ENCODE data around the gene PHF2. TPM values are rescaled to one million over a fixed set of nuclear protein-coding genes. Genes with fewer than 3 reads are reported as not detected.

Gene PHF2
- total RNA-seq, 1 experiment from 2014 or later = 6.3 TPM

DNA sequence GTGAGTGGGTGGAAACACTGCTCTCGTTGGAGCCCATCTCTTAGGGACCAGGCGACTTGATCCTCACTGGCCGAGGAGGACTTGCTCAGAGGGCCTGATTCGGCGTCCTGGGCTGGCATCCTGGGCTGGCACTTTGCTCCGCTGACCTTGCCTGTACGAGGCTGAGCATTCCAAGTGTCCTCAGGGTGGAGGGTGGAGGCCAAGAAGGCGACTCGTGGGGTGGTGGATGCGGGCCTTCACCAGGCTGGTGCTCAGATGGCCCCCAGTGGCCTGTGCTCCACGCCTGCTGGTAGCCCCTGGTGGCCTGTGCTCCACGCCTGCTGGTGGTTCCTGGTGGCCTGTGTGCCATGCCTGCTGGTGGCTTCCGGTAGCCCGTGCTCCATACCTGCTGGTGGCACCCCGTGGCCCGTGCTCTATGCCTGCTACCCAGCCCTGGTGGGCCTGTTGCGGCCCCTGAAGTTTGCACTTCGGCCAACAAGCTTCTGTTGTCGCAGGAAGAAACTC is 42.9 kb downstream of the PHF2 start:
- DNase-seq (ENCODE audit: low spot score) = no peak
- in situ Hi-C loops (cut with HindIII; ENCODE audit: low sequenced_read_pairs) = no loop called here

DNA sequence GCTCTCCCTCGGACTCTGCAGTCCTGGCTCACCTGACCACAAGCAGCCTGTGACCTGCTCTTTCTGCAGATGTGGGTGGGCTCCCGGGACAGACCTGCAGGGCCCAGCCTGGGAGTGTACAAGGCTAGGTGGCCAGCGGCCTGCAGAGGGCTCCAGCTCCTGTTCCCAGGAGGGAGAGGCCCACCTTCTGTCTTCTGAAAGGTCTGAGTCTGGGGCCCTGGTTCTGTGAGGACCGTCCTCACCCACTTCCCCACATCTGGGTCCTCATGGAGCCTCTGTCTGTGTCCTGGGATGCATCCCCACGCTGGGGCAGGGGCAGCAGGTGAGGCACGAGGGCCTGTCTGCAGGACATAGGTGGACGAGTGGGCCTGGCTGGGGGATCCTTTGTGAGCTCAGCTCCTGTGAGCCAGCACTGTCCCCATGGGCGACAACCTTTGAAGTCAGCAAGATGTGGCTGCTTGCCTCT is 43.7 kb downstream of the PHF2 start:
- in situ Hi-C loops (cut with HindIII; ENCODE audit: low sequenced_read_pairs) = no loop called here
- DNase-seq (ENCODE audit: low spot score) = no peak

DNA sequence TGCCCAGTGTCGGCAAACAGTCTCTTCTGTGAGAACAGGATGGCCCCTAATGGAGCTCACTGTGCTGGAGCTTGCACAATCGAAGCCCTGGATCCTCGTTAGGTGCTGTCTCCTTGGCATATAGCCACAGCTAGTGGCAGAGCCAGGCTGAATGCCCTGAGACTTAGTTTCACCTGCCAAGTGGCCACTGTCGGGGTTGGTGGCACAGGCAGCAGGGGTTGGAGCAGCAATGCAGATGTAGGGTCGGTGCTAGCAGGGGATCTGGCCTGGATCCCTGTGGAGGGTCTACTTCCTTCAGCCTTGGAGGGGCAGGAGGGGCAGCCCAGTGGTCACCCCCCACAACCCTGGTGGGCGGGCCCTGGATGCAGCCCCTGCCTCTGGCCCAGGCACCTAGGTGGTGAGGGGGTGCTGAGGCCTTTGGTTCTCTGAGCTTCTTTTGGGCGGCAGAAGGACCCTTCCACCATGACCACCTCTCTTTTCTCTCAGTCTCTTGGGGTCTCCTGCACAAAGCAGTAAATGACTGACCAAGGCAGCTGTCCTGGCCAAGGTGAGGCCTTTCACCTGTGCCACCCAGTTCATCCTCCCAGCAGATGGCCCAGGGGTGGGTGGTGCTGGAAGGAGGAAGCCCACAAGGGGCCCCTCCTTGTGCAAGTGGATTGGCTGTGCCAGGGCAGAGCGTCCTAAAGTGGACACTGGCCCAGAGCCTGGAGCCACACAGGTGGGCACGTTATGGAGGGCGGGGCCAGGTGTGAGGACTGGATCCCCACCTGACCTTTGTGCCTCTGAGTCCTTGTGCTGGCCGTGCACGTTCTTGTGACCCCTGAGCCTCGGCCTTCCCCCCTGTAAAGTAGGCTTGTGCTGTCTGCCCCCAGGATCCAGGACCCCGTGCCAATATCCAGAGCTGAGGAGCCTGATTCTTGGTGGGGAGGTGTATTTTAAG is 44.8 kb downstream of the PHF2 start:
- in situ Hi-C loops (cut with HindIII; ENCODE audit: low sequenced_read_pairs) = no loop called here
- DNase-seq (ENCODE audit: low spot score) = peak; percentile 82

DNA sequence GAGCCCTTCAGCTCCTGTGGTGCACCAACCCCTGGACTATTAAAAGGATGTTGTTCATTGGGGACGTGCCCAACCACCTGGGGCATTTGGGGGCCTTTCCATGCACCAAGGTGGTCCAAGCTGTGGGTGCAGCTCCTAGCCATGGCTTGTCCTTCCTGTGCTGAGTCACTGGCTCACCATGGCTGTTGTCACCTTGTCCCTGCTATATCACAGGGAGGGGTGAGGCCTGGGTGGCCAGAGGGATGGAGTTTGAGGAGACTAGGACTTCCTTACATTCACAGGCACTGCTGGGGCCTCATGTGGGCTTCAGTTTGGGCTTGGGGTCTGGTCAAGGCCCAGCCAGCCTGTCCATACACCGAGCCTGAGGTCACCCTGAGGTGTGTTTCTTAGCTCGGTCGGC is 45.5 kb downstream of the PHF2 start:
- DNase-seq (ENCODE audit: low spot score) = no peak
- in situ Hi-C loops (cut with HindIII; ENCODE audit: low sequenced_read_pairs) = no loop called here

DNA sequence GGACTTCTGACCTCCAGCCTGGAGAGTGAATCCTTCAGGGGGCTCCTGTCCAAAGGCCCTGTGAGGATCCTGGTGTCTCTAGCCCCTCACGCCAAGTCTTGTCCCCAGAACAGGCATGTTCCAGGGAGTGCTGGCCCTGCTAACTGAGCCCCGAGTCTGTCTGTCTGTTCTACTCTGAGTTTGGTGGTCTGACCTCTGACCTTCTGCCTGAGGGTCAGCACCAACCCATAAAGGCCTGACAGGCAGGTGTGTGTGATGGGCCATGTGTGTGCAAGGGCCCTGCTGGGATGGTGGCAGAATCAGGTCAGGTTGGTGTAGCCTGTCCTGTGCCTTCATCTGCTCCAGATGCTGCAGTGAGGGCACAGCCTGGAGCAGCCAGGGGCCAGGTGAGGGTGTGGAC is 46.3 kb downstream of the PHF2 start:
- no peak for DNase-seq (ENCODE audit: low spot score)
- in situ Hi-C loops (cut with HindIII; ENCODE audit: low sequenced_read_pairs) = no loop called here

DNA sequence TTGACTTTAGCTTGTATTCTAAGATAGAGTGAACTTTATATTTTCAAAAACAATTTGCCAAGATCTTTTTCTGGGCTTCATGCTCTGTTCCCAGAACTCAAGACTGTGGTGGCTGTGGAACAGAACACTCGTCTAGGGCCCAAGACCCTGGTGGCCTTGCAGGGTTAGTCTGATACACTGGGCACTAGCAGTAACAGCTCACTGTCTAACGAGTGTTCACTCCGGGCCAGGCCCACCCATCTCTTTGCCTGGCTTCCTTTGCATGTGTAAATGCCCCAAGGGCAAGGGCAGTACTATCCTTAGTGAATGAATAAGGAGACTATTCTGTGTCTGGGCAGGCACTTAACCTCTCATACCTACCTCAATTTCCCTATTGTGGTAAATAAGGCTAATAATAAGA is 47.4 kb downstream of the PHF2 start:
- in situ Hi-C loops (cut with HindIII; ENCODE audit: low sequenced_read_pairs) = no loop called here

DNA sequence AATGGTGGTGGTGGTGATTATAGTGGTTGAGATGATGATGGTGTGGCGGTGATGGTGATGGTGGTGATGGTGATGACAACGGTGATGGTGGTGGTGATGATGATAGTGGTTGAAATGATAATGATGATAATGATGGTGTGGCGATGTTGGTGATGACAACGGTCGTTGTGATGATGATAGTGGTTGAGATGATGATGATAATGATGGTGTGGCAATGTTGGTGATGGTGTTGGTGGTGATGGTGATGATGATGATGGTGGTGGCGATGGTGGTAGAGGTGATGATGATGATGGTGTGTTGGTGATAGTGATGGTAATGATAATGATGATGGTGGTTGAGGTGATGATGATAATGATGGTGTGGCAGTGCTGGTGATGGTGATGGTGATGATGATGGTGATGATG is 48.0 kb downstream of the PHF2 start:
- in situ Hi-C loops (cut with HindIII; ENCODE audit: low sequenced_read_pairs) = no loop called here
- DNase-seq (ENCODE audit: low spot score) = no peak

More for the DNA sequence above, 47.4 kb downstream of the PHF2 start:
- DNase-seq (ENCODE audit: low spot score) = no peak

DNA sequence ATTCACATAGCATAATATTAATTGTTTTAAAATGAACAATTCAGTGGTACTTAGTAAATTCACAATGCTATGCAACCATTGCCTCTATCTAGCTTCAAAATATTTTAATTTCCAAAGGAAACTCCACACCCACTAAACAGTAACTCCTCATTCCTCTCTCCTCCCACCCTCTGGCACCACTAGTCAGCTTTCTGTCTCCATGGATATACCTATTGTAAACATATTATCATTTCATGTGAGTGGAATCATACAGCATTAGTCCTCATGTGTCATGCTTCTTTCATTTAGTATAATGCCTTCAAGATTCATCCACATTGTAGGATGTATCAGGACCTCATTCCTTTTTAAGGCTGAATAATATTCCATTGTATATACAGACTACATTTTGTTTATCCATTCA is 48.6 kb downstream of the PHF2 start:
- in situ Hi-C loops (cut with HindIII; ENCODE audit: low sequenced_read_pairs) = no loop called here
- no peak for DNase-seq (ENCODE audit: low spot score)

DNA sequence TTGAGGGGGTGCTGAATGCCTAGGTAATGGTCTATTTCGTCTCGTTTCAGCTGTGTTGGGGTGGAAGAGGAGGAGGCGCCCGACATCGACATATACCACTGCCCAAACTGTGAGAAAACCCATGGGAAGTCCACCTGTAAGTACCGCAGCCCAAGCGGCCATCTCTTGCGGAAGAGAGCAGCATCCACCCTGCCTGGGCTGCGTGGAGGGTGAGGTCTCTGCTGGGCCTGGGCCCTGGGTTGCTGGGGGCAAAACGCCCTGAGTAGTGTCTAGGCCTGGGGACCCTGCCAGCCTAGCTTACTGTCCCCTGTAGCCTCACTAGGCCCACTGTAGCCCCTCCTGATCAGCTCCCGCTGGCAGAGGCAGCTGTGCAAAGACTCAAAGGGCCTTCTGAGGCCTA is 53.5 kb downstream of the PHF2 start:
- in situ Hi-C loops (cut with HindIII; ENCODE audit: low sequenced_read_pairs) = no loop called here
- no peak for DNase-seq (ENCODE audit: low spot score)

DNA sequence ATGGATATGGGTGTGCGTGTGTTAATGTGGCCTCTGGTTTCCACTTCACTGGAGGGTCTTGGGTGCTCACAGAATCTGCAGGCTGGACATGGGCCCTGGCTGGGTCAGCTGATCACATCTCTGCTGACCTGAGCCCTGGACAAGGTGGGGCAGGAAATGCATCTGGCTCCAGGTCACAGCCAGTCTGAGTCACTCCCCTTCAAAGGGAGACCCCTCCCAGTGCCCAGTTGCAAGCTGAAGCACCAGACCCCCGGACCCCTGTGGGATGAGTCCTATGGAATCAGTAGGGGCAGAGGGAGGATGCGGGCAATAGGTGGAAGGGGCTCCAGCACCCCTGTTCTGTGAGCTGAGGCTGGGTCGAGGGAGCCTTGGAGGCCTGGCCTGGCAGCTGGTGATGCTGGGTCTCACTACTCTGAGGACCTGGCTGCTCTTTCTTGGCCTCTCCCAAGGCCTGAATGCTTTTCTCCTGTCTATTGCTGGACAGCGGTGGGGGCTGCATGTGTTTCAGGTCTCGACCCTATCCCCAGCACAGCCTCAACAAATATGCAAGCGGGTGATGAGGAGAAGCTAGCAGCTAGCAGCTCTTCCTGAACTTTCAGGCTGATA is 54.5 kb downstream of the PHF2 start:
- no peak for DNase-seq (ENCODE audit: low spot score)
- in situ Hi-C loops (cut with HindIII; ENCODE audit: low sequenced_read_pairs) = no loop called here

DNA sequence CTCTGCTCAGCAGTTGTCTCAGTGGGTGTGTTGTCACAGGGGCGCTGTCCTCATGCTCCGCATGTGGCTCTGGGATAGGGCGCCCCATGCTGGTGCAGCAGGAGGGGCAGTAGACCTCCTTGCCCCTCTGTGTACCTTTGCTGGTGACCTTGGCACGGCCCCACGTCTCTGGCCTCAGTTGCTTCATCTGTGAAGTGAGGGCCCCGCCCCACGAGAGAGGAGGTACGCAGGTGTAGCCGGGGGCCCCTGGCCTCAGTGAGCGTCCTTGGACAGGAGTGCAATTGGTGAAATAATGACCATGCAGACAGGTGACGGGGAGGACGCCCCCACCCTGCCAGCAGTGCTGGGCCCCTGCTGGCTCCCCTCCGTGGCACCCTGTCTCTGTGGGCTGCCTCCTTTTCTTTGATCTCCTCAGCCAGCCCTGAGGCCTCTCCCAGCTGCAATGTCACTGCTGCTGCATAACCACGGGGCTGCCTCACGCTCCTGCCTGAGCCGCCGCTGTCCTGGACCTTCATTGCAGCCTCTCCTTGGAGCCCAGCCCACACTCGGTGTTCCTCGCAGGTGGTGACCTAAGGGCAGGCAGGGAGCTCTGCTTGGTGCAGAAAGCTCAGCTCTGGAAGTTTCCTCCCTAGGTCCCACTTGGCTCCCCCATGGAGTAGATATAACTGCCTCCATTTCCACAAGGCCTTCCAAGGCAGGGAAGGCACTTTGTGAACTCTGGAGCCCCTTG is 57.3 kb downstream of the PHF2 start:
- peak; percentile 12 for DNase-seq (ENCODE audit: low spot score)
- in situ Hi-C loops (cut with HindIII; ENCODE audit: low sequenced_read_pairs) = no loop called here

DNA sequence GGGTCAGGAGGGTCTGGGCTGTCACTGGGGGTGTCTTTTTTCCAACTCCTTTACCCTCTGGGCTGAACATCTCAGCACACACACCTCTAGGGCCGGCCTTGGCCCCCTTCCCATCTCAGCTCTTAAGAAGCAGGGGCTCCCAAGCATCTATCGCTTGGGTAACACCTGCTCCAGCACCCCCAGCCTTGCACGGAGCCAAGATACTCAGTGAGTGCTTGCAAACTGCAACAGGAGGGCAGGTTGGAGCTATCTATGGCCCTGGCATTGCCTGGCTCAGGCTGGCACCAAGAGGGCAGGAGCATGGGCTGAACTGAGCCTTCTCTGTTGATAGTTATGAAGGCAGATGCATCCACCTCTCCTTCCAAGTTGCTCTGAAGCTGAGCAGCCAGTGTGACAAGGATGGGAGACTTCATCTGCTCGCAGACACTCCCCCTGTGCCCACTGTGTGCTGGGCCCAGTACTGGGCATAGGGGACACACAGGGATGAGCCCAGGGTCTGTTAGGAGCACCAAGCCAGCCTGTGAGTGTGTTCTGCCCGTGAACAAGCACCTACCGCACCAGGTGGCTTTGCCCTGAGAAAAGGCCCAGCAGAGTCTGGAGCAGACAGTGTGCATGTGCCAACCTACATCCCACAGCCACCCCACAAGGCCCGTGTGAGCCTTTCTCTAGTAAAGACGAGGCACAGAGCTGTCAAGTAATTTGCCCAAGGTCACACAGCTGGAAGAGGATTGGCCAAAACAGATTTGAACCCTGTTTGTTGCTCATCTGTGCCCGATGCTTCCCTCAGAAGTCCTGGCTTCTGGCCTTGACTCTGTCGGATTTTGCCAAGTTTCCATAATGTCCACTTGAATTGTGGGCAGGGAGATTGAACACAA is 58.2 kb downstream of the PHF2 start:
- DNase-seq (ENCODE audit: low spot score) = peak; percentile 63

DNA sequence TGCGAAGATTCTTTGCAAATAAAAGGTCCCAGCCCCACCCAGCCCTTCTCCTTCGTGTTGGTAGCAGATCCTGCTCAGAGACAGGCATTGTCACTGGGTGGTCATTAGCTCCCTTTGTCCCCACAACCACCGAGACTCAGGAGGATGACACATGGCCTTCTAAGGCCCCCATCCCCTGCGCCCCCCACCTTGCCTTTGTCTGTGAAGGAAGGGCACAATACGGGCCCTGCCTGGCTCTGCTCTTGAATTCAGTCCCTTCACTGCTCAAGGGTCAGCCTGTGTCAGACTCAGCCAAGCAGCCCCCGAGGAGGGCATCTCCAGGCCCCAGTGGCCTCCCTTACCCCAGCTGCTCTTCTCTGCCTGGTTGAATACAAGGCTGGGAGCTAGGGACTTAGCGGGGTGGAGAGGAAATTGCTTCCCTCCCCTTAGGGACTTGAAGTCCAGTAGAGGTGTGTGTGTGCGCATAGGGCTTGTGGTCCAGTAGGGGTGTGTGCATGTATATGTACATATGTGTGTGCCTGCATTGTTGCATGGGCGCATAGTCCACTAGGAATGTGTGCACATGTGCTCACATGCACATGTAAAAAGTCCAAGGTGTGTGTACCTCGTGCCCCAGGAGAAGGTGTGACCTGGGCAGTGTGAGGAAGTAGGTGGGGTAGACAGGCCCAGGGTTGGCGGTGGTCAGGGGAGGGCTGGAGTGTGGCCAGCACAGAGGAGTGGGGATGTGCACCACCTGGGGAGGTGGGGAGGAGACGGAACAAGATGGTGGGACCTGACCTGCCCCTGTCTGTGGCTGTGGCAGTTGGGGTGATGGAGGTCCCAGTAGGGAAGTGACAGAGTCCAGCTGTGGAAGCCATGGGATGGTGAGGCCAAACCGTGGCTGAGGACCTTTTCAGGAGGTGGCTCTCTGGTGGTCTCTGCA is 59.1 kb downstream of the PHF2 start:
- in situ Hi-C loops (cut with HindIII; ENCODE audit: low sequenced_read_pairs) = no loop called here
- DNase-seq (ENCODE audit: low spot score) = no peak

More for the DNA sequence above, 58.2 kb downstream of the PHF2 start:
- in situ Hi-C loops (cut with HindIII; ENCODE audit: low sequenced_read_pairs) = no loop called here

DNA sequence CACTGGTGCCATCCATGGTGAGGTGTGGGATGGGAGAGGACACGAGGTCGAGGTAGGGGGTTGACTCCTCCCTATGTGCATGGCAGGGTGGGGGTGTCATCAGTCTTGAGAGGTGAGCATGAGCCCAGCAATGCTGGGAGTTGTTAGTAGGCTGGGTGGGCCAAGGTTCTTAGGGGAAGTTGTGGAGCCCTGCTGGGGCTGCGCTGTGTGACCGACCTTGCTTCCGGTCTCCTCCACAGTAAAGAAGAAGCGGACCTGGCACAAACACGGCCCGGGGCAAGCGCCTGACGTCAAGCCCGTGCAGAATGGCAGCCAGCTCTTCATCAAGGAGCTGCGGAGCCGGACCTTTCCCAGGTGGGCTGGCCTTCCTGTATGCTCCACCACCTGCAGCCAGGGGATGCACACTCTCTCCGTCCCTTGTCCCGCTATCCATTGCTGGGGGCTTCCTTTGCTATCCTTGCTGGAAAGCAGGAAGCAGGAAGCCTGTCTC is 59.8 kb downstream of the PHF2 start:
- DNase-seq (ENCODE audit: low spot score) = no peak
- in situ Hi-C loops (cut with HindIII; ENCODE audit: low sequenced_read_pairs) = no loop called here

DNA sequence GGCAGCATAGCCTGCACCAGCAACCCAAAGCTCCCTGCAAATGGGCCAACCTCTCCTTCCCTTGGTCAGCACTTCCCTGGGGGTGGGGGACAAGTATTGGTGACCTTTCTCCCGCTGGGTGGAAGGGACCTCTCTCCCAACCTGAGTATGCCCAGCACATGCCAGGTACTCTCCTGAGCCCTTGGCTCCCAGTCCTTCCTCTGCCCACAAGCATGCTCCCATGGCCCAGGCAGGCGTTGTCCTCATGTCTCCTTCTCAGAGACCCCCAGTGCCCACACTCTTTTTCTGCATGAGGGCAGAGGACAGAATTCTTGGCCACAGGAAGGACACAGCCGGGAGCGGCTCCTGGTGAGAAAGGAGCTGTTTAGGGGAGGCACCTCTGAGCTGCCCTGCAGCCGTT is 60.3 kb downstream of the PHF2 start:
- in situ Hi-C loops (cut with HindIII; ENCODE audit: low sequenced_read_pairs) = no loop called here
- DNase-seq (ENCODE audit: low spot score) = no peak

DNA sequence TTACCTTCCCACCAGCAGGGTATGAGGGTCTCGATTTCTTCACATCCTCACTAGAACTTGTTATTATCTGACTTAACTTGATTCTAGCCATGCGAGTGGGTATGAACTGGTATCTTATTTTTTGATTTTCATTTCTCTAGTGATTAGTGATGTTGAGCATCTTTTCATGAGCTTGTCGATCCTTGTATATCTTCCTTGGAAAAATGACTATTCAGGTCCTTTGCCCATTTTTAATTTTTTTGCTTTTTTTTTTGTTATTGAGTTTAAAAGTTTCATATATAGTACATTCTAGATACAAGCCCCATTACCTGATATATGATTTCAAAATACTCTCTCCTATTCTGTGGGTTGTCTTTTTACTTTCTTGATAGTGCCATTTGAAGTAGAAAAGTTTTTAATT is 61.5 kb downstream of the PHF2 start:
- in situ Hi-C loops (cut with HindIII; ENCODE audit: low sequenced_read_pairs) = no loop called here
- DNase-seq (ENCODE audit: low spot score) = no peak

DNA sequence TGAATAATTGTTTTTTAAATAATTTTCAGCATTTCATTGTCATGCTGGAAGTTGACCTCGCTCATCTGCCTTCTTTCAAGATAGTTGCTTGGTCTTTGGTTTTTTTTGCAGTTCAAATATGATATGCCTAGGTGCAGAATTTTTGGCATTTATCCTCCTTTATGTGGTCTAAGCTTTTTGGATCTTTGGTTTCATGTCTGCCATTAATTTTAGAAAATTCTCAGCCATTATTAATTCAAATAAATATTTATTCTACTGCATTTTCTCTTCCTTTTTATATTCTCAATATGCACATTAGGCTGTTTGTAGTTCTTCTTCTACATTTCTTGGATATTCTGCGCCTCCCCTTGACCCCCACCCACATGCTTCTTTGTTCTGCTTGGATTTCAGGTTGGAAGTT is 63.6 kb downstream of the PHF2 start:
- in situ Hi-C loops (cut with HindIII; ENCODE audit: low sequenced_read_pairs) = no loop called here
- DNase-seq (ENCODE audit: low spot score) = no peak

DNA sequence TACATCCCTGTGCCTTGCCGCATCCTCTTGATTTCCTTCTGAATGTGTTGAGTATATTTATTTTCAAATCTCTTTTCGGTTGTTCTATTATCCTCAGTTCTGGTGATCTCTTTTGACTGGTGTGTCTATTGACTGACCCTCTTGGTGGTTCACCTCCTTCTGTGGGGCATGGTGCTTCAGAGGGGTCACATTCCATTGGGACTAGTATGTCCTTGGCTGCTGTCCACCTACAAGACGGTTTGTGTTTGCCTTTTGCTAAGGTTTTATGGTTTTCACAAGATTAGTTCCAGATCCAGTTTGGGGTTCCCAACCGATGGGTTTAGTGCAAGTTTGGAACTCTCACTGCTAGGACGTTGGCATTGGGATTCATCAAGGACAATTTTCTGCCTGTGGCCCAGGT is 66.6 kb downstream of the PHF2 start:
- DNase-seq (ENCODE audit: low spot score) = no peak
- in situ Hi-C loops (cut with HindIII; ENCODE audit: low sequenced_read_pairs) = no loop called here
